ENCODE data around the gene PAF1. TPM values are rescaled to one million over a fixed set of nuclear protein-coding genes. Genes with fewer than 3 reads are reported as not detected.
A peak's percentile ranks its signal among the peaks of the same experiment; 100 is the strongest.

The PAF1 gene
- total and polyA plus RNA-seq, 2 of the 13 experiments (the other 11 are each of a cell fraction or from before 2014, with no cell fraction given): 30.2 to 31.1 TPM

DNA sequence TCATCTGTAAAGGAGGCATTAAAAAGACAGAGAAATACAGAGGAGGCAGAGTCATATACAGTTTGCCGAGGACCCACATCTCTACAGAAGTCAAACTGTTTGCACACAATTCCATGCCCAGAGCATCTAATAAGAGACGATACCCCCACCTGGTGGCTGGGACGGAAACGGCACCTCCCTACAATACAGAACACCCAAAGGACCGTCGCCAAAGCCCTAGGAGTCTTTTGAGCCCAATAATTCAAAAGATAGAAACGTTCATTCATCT is 20.9 kb upstream of the PAF1 start (continued):
- no peak for TF ChIP-seq ATRX (CRISPR knock-in tag; IDR thresholded peaks at IDR 0.05; ENCODE audit: borderline replicate concordance)
- no peak for TF ChIP-seq ZNF121 (CRISPR knock-in tag; IDR thresholded peaks at IDR 0.05)
- TF ChIP-seq ZZZ3 (CRISPR knock-in tag; IDR thresholded peaks at IDR 0.05; ENCODE audit: borderline replicate concordance): no peak
- 0 out of 2 replicates have a peak, but pooled peaks have one; percentile 57 for TF ChIP-seq CC2D1A (CRISPR knock-in tag; IDR thresholded peaks at IDR 0.05)
- TF ChIP-seq, protein P1, sequence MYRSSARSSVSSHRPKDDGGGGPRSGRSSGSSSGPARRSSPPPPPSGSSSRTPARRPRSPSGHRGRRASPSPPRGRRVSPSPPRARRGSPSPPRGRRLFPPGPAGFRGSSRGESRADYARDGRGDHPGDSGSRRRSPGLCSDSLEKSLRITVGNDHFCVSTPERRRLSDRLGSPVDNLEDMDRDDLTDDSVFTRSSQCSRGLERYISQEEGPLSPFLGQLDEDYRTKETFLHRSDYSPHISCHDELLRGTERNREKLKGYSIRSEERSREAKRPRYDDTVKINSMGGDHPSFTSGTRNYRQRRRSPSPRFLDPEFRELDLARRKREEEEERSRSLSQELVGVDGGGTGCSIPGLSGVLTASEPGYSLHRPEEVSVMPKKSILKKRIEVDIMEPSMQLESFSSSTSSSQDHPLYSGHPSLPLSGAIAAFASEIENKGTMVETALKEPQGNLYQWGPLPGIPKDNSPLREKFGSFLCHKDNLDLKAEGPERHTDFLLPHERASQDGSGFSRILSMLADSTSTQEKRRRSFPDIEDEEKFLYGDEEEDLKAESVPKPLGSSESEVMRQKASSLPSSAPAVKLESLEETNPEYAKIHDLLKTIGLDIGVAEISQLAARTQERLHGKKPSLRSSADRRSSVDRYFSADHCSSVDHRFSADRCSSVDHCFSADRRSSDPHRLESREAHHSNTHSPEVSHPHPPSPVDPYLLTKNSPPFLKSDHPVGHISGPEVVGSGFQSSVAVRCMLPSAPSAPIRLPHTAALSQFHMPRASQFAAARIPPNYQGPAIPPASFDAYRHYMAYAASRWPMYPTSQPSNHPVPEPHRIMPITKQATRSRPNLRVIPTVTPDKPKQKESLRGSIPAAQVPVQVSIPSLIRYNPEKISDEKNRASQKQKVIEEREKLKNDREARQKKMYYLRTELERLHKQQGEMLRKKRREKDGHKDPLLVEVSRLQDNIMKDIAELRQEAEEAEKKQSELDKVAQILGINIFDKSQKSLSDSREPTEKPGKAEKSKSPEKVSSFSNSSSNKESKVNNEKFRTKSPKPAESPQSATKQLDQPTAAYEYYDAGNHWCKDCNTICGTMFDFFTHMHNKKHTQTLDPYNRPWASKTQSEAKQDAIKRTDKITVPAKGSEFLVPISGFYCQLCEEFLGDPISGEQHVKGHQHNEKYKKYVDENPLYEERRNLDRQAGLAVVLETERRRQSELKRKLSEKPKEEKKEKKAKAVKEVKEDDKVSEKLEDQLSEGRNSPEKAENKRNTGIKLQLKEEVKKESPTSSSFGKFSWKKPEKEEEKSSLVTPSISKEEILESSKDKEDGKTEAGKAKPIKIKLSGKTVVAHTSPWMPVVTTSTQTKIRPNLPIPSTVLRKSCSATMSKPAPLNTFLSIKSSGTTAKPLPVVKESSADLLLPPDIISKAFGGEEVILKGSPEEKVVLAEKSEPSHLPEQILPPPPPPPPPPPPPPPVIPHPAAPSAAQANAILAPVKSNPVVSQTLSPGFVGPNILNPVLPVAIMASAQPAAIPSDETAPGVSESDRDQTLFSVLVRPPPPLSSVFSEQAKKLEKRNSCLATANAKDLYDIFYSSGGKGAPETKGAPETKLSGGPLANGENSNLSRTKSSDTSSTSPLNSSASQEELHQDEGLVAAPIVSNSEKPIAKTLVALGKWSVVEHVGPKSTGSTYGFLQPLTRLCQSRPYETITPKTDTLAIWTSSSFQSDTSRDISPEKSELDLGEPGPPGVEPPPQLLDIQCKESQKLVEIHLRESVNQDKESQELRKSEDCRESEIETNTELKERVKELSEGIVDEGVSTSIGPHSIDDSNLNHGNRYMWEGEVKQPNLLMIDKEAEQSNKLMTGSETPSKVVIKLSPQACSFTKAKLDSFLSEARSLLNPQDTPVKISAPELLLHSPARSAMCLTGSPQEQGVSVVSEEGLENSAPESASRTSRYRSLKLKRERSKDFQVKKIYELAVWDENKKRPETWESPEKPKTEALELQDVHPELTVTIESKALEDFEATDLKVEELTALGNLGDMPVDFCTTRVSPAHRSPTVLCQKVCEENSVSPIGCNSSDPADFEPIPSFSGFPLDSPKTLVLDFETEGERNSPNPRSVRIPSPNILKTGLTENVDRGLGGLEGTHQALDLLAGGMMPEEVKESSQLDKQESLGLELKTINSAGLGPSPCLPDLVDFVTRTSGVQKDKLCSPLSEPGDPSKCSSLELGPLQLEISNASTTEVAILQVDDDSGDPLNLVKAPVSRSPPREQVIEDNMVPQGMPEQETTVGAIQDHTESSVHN (CRISPR knock-in tag; IDR thresholded peaks at IDR 0.05): no peak
- no peak for TF ChIP-seq HNRNPH1 (optimal IDR thresholded peaks at IDR 0.05; ENCODE audit: low read depth, low read length)
- TF ChIP-seq MED13 (CRISPR knock-in tag; IDR thresholded peaks at IDR 0.05): no peak
- no peak for TF ChIP-seq ZNF496 (CRISPR knock-in tag; IDR thresholded peaks at IDR 0.05; ENCODE audit: insufficient replicate concordance)
- no peak for TF ChIP-seq ZNF75D (CRISPR knock-in tag; IDR thresholded peaks at IDR 0.05; ENCODE audit: borderline replicate concordance)
- TF ChIP-seq ZNF776 (CRISPR knock-in tag; IDR thresholded peaks at IDR 0.05): no peak
- TF ChIP-seq NFATC3 (CRISPR knock-in tag; IDR thresholded peaks at IDR 0.05): no peak
- TF ChIP-seq POLR2A (IDR thresholded peaks at IDR 0.05; ENCODE audit: insufficient read depth in 1 of 2, low read depth in 2 of 2, low read length in 2 of 2): no peak
- TF ChIP-seq HDAC6 (IDR thresholded peaks at IDR 0.05; ENCODE audit: low read depth, low read length): no peak
- TF ChIP-seq, protein P2, sequence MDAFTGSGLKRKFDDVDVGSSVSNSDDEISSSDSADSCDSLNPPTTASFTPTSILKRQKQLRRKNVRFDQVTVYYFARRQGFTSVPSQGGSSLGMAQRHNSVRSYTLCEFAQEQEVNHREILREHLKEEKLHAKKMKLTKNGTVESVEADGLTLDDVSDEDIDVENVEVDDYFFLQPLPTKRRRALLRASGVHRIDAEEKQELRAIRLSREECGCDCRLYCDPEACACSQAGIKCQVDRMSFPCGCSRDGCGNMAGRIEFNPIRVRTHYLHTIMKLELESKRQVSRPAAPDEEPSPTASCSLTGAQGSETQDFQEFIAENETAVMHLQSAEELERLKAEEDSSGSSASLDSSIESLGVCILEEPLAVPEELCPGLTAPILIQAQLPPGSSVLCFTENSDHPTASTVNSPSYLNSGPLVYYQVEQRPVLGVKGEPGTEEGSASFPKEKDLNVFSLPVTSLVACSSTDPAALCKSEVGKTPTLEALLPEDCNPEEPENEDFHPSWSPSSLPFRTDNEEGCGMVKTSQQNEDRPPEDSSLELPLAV (CRISPR knock-in tag; conservative IDR thresholded peaks at IDR 0.05; ENCODE audit: low read depth): no peak
- no peak for TF ChIP-seq NBN (conservative IDR thresholded peaks at IDR 0.05)
- TF ChIP-seq ATM (IDR thresholded peaks at IDR 0.05; ENCODE audit: borderline replicate concordance): no peak
- TF ChIP-seq PHF20 (CRISPR knock-in tag; IDR thresholded peaks at IDR 0.05): no peak
- TF ChIP-seq HMG20A (CRISPR knock-in tag; IDR thresholded peaks at IDR 0.05; ENCODE audit: borderline replicate concordance): no peak
- no peak for TF ChIP-seq XRCC5 (optimal IDR thresholded peaks at IDR 0.05; ENCODE audit: low read length)
- no peak for TF ChIP-seq ETV6 (CRISPR knock-in tag; conservative IDR thresholded peaks at IDR 0.05)
- 0 out of 2 replicates have a peak, but pooled peaks have one; percentile 23 for TF ChIP-seq NAIF1 (CRISPR knock-in tag; IDR thresholded peaks at IDR 0.05; ENCODE audit: borderline replicate concordance)
- peak; percentile 94 for TF ChIP-seq STAG1 (CRISPR knock-in tag; IDR thresholded peaks at IDR 0.05)
- TF ChIP-seq ZNF781 (CRISPR knock-in tag; IDR thresholded peaks at IDR 0.05; ENCODE audit: borderline replicate concordance, not compliant biosample characterization): no peak
- TF ChIP-seq ZSCAN30 (CRISPR knock-in tag; IDR thresholded peaks at IDR 0.05): 0 out of 2 replicates have a peak, but pooled peaks have one; percentile 49

All from HepG2 (cell line).